Naive B cell (primary cell): ENCODE measurements around the gene ANKFY1. TPM values are rescaled to one million over a fixed set of nuclear protein-coding genes. Genes with fewer than 3 reads are reported as not detected.
A peak's percentile ranks its signal among the peaks of the same experiment; 100 is the strongest.
"Not testable (repeated sequence)": the region's sequence is repeated elsewhere in the genome, so short reads cannot be mapped to it uniquely, and the experiment has no call there.

ENCODE experiments used
- ATAC-seq, 2 donors: fragments of 150-1000 bp; cut with Tn5 transposase; 2 replicates each; pipeline ENCODE4 v1.10.0; 2021; ENCODE audit warnings: low read depth in 2 of 2, mild to moderate bottlenecking in 2 of 2, moderate library complexity in 2 of 2
- DNase-seq: peaks from one replicate; pipeline ENCODE4 v3.0.0; 2022
- H3K27ac Mint-ChIP-seq, 6 donors: one replicate each; pipeline ENCODE4 v1.8.0; 2020 to 2022; ENCODE audit warnings: mild to moderate bottlenecking in 6 of 6, mixed read lengths in 6 of 6, moderate library complexity in 5 of 6, inconsistent platforms in 2 of 6
- H3K27me3 Mint-ChIP-seq, 3 donors: one replicate each; pipeline ENCODE4 v1.8.0; 2021 to 2022; ENCODE audit warnings: mixed read lengths in 3 of 3, mild to moderate bottlenecking in 1 of 3
- H3K36me3 Mint-ChIP-seq, 2 donors: one replicate each; pipeline ENCODE4 v1.8.0; 2020 to 2022; ENCODE audit warnings: mixed read lengths in 2 of 2, inconsistent platforms in 1 of 2, mild to moderate bottlenecking in 1 of 2
- H3K4me1 Mint-ChIP-seq, 3 donors: one replicate each; pipeline ENCODE4 v1.8.0; 2020 to 2022; ENCODE audit warnings: mixed read lengths in 3 of 3, inconsistent platforms in 1 of 3, mild to moderate bottlenecking in 1 of 3, moderate library complexity in 1 of 3
- H3K4me3 Mint-ChIP-seq, 8 donors: one replicate each; pipeline ENCODE4 v1.8.0; 2020 to 2022; ENCODE audit warnings: mild to moderate bottlenecking in 8 of 8, mixed read lengths in 8 of 8, moderate library complexity in 8 of 8, inconsistent platforms in 2 of 8
- H3K9me3 Mint-ChIP-seq, 7 donors: one replicate each; pipeline ENCODE4 v1.8.0; 2020 to 2022; ENCODE audit warnings: mixed read lengths in 7 of 7, mild to moderate bottlenecking in 5 of 7, inconsistent platforms in 2 of 7, moderate library complexity in 1 of 7
- polyA plus RNA-seq, 6 donors: library from polyadenylated mRNA; unstranded; fragments of 300-500 nt; fragmentation: Illumina TruSeq; gene quantifications; one replicate each; pipeline ENCODE4 v1.2.3, GENCODE V29; 2021; ENCODE audit warnings: low read depth in 6 of 6

The ANKFY1 gene
- polyA plus RNA-seq, 6 donors from 2014 or later = 6.3 to 13.3 (median 8.3) TPM

- H3K9me3 Mint-ChIP-seq = no peaks in the 10 kb centered on the region
- ATAC-seq (peak in 1 of 2 donors; percentile 51), DNase-seq (peak; percentile 20)
- H3K27me3 Mint-ChIP-seq = no peaks in the 10 kb centered on the region
- H3K27ac Mint-ChIP-seq = no peak overlapping the region
- H3K36me3 Mint-ChIP-seq = peaks cover 14% of the 10 kb centered on the region in 2 donors
- no peak overlapping the region for H3K4me3 Mint-ChIP-seq
- no peaks in the 10 kb centered on the region for H3K4me1 Mint-ChIP-seq
Measured at GRCh38 chr17:4199818-4200402, 63.9 kb downstream of the ANKFY1 start.

DNA sequence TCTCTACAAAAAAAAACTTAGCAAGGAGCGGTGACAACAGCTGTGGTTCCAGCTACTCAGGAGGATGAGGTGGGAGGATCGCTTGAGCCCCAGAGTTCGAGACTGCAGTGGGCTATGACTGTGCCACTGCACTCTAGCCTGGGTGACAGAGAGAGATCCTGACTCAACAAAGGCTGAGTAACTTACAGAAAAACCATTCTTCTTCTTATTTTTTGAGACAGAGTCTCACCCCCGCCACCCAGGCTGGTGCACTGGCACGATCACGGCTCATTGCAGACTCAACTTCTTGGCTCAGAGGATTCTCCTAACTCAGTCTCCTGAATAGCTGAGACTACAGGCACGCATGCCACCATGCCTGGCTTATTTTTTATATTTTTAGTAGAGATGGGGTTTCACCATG lies 64.8 kb downstream of the ANKFY1 start:
- no peak for DNase-seq
- Mint-ChIP-seq H3K4me3 (no peak overlapping the region), H3K9me3 (no peaks in the 10 kb centered on the region), H3K36me3 (peaks cover 11 to 13% of the 10 kb centered on the region in 2 donors), H3K27ac (no peak overlapping the region), H3K4me1 (no peaks in the 10 kb centered on the region), H3K27me3 (no peaks in the 10 kb centered on the region)
- no peak for ATAC-seq

DNA sequence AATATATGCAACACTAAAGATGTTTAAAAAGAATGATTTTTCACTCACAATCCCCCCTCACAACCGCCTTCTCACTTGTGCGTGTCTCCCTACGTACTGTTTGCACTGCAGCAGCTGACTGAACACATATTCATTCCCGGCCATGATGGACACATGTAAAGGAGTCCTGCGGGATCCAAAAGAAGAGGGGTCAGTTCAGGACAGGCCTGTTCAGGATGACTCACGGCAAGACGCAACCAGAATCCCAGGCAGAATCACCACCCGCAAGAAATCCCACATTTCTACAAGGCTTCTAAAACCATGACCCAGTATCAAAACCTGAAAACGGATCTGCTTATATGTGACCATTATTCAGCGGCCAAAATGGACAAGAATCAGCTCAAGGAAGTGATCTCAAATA lies 68.5 kb downstream of the ANKFY1 start:
- Mint-ChIP-seq H3K27ac (peak overlapping the region in 2 of 6 donors; percentile 16 to 41), H3K9me3 (no peaks in the 10 kb centered on the region), H3K4me3 (no peak overlapping the region), H3K4me1 (no peaks in the 10 kb centered on the region), H3K36me3 (peaks cover 7 to 10% of the 10 kb centered on the region in 2 donors), H3K27me3 (no peaks in the 10 kb centered on the region)
- no peak for ATAC-seq
- no peak for DNase-seq

DNA sequence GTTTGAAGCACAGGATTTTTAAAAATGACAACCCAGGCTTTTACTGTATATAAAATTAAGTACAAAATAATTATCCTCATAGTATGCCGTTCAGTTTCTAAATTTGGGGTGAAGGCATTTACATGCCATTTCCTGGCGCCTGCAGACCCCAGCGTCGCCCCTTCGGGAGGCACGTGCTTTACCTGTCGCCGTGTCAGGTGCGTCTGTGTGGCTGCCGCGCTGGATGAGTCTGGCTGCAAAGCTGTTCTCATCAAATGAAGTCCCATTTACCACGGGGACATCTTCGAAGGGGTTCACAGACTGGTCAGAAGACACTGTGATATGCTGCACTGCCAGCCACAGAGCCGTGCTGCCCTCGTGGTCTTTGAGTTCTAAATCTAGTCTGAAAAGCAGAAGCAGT lies 69.0 kb downstream of the ANKFY1 start:
- H3K4me1 Mint-ChIP-seq = no peaks in the 10 kb centered on the region
- peak overlapping the region in 2 of 6 donors; percentile 16 to 41 for H3K27ac Mint-ChIP-seq
- H3K27me3 Mint-ChIP-seq = no peaks in the 10 kb centered on the region
- H3K9me3 Mint-ChIP-seq = no peaks in the 10 kb centered on the region
- H3K36me3 Mint-ChIP-seq = peaks cover 7 to 10% of the 10 kb centered on the region in 2 donors
- no peak overlapping the region for H3K4me3 Mint-ChIP-seq
- no peak for DNase-seq
- no peak for ATAC-seq

DNA sequence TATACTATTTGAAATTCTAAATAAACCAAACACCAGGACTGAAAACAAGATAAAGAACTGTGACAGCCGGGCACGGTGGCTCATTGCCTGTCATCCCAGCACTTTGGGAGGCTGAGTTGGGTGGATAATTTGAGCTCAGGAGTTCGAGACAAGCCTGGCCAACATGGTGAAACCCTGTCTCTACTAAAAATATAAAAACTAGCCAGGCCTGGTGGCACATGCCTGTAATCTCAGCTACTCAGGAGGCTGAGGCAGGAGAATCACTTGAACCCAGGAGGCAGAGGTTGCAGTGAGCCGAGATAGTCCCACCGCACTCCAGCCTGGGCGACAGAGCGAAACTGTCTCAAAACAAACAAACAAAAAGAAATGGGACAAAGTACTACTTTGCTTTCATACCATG lies 73.0 kb downstream of the ANKFY1 start:
- H3K27me3 Mint-ChIP-seq, H3K27ac Mint-ChIP-seq, H3K4me3 Mint-ChIP-seq, ATAC-seq, H3K9me3 Mint-ChIP-seq, H3K4me1 Mint-ChIP-seq, DNase-seq: not testable (repeated sequence)
- peaks cover 10 to 18% of the 10 kb centered on the region in 2 donors for H3K36me3 Mint-ChIP-seq

GRCh38 chr17:4189280-4189679 lies 74.5 kb downstream of the ANKFY1 start:
- no peaks in the 10 kb centered on the region for H3K27me3 Mint-ChIP-seq
- no peak overlapping the region for H3K4me3 Mint-ChIP-seq
- no peaks in the 10 kb centered on the region for H3K4me1 Mint-ChIP-seq
- no peaks in the 10 kb centered on the region for H3K9me3 Mint-ChIP-seq
- peaks cover 4 to 8% of the 10 kb centered on the region in 2 donors for H3K36me3 Mint-ChIP-seq
- peak overlapping the region in 1 of 6 donors; percentile 80 for H3K27ac Mint-ChIP-seq
- DNase-seq = no peak
- no peak for ATAC-seq

DNA sequence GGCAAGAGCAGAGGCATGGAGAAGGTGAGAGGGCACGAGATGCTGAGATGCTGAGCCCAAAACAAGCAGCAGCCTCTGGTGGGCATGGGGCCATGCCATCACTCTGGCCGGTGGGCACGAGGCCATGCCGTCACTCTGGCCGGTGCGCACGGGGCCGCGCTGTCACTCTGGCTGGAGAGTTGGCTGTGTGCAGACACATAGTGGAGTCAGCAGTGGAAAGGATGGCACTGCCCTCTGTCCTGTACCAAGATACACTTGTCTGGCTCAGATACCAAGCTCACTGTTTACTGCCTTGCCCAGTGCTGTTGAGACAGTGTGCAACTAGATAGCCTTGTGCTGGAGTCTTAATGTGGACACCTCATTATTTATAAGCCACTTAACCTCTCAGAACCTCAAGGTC lies 75.7 kb downstream of the ANKFY1 start:
- ATAC-seq (no peak), DNase-seq (no peak)
- Mint-ChIP-seq H3K9me3 (no peaks in the 10 kb centered on the region), H3K27ac (peak overlapping the region in 1 of 6 donors; percentile 10), H3K27me3 (no peaks in the 10 kb centered on the region), H3K36me3 (peaks cover 4 to 19% of the 10 kb centered on the region in 2 donors), H3K4me3 (no peak overlapping the region), H3K4me1 (no peaks in the 10 kb centered on the region)

- H3K27ac Mint-ChIP-seq = no peak overlapping the region
Measured at GRCh38 chr17:4187076-4187475, 76.7 kb downstream of the ANKFY1 start.

DNA sequence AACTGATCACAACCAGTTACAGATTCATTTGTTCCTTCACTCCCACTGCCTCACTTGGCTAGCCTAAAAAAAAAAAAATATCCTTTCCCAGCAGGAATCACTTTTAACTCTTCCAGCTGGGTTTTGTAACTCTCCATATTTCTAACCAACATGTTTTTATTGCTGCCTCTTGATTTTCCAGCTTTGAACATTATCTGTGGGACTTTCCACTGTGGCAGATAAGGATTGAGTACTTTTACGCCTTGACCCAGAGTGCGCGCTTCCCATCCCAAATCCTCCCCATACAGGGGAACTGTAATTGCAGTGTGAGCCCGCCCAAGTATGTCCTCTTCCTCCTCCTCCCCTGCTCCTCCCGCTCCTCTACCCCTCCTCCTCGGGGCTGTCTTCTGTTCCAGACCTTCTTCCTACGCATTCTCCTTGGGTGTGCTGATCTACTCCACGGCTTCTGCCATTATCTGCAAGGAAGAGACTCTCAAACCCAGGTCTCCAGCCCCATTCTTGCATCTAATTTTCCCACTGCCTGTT lies 77.4 kb downstream of the ANKFY1 start:
- Mint-ChIP-seq H3K4me3 (peak overlapping the region in 1 of 8 donors; percentile 43), H3K27me3 (no peaks in the 10 kb centered on the region), H3K27ac (no peak overlapping the region), H3K36me3 (peaks cover 8 to 20% of the 10 kb centered on the region in 2 donors), H3K9me3 (no peaks in the 10 kb centered on the region), H3K4me1 (no peaks in the 10 kb centered on the region)
- ATAC-seq = no peak
- DNase-seq = no peak

More at GRCh38 chr17:4187076-4187475, 76.7 kb downstream of the ANKFY1 start:
- peaks cover 4 to 20% of the 10 kb centered on the region in 2 donors for H3K36me3 Mint-ChIP-seq
- no peak overlapping the region for H3K4me3 Mint-ChIP-seq
- H3K27me3 Mint-ChIP-seq = no peaks in the 10 kb centered on the region
- DNase-seq = no peak
- no peak for ATAC-seq
- no peaks in the 10 kb centered on the region for H3K9me3 Mint-ChIP-seq
- no peaks in the 10 kb centered on the region for H3K4me1 Mint-ChIP-seq

DNA sequence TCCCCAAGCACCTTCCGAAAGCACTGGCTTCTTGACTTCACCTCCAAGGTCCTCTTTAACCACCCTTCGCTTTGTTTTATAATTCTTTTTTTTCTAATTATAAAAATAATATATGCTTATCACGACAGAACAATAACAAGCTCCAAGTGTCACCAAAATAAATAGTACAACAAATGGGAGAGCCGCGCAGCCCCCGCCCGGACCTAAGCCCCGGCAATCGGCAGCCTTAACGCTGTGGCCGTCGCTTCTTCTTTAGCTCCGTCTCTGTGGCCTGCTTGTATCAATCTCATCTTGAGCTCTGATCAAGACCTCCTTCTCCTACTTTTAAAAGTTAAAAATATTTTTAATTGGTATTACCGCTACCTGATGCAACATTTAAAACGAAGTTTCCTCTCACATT lies 78.1 kb downstream of the ANKFY1 start:
- no peak overlapping the region for H3K27ac Mint-ChIP-seq
- DNase-seq (no peak), ATAC-seq (no peak)
- no peaks in the 10 kb centered on the region for H3K4me1 Mint-ChIP-seq
- no peak overlapping the region for H3K4me3 Mint-ChIP-seq
- H3K36me3 Mint-ChIP-seq = peaks cover 8 to 20% of the 10 kb centered on the region in 2 donors
- no peaks in the 10 kb centered on the region for H3K27me3 Mint-ChIP-seq
- H3K9me3 Mint-ChIP-seq = no peaks in the 10 kb centered on the region

DNA sequence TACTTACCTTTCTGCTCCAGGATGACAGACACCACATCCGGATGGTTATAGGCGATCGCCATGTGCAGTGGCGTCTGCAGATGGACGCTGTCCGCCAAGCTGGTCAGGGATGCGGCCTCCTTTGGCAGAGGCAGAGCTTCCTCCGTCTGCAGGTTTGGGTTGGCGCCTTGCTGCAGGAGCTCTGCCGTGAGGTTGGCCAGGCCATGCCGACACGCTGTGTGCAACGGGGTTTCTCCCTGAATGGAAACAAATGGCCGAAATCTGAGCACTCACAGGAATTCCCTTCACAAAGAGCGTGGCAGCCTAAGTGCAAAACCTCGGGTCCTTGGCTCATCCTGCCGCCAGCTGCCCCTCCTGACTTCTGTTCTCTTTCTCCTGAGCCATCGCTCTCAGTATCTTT lies 79.0 kb downstream of the ANKFY1 start:
- H3K27ac Mint-ChIP-seq = peak overlapping the region in 1 of 6 donors; percentile 86

DNA sequence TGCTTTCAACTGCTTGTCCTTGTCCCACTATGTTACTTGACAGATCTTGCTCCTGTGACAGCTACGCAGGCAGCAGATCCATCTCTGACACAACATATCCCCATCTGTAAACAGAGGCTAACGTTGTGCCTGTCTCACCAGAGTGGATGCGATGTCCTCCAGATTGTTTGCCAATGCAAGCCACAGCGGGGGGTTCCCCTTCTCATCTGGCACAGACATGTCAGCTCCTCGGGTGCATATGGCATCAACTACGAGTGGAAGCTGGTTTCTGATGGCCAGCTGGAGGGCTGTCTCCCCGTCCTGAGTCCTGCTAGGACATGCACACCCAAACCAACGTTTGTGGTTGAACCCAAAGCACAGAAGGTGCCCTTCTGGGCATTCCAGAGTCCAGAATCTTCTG lies 81.7 kb downstream of the ANKFY1 start:
- Mint-ChIP-seq H3K4me1 (no peaks in the 10 kb centered on the region), H3K36me3 (peaks cover 23 to 31% of the 10 kb centered on the region in 2 donors), H3K9me3 (no peaks in the 10 kb centered on the region), H3K27ac (no peak overlapping the region), H3K27me3 (no peaks in the 10 kb centered on the region), H3K4me3 (no peak overlapping the region)
- ATAC-seq (no peak), DNase-seq (no peak)

More for the DNA sequence above, 79.0 kb downstream of the ANKFY1 start:
- DNase-seq = no peak
- Mint-ChIP-seq H3K4me1 (no peaks in the 10 kb centered on the region), H3K27me3 (no peaks in the 10 kb centered on the region), H3K9me3 (no peaks in the 10 kb centered on the region), H3K4me3 (no peak overlapping the region), H3K36me3 (peaks cover 8 to 20% of the 10 kb centered on the region in 2 donors)
- ATAC-seq = no peak

- Mint-ChIP-seq H3K4me1 (no peaks in the 10 kb centered on the region), H3K27ac (no peak overlapping the region), H3K9me3 (no peaks in the 10 kb centered on the region), H3K27me3 (no peaks in the 10 kb centered on the region), H3K36me3 (peaks cover 19 to 41% of the 10 kb centered on the region in 2 donors), H3K4me3 (no peak overlapping the region)
- ATAC-seq (no peak), DNase-seq (no peak)
Measured at GRCh38 chr17:4180791-4181190, 83.0 kb downstream of the ANKFY1 start.

DNA sequence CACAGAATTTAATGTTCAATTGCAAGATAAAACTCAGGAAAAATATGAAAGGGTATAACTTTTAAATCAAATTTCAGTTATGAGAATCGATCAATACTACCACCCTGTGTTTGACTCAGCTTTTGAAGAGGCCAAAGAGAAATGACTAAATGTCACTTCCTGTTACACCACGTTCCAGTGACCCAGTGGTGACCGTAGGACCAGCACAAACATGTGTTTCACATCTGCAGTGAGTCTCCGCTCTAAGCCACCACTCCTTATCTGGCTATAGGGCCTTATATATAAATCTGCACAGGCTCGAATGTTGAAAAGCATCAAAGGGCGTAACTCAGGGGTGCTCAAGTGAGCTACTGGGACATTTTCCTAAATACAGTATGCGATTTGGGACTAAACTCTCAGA lies 84.7 kb downstream of the ANKFY1 start:
- Mint-ChIP-seq H3K27me3 (no peaks in the 10 kb centered on the region), H3K27ac (no peak overlapping the region), H3K9me3 (no peaks in the 10 kb centered on the region), H3K4me3 (no peak overlapping the region), H3K36me3 (peaks cover 19 to 47% of the 10 kb centered on the region in 2 donors), H3K4me1 (no peaks in the 10 kb centered on the region)
- ATAC-seq (no peak), DNase-seq (no peak)
